GM18499 (cell line): Measurements from ENCODE around the gene RASSF8.
"Not testable (repeated sequence)": the region's sequence is repeated elsewhere in the genome, so short reads cannot be mapped to it uniquely, and the experiment has no call there.

ENCODE experiments used
- ATAC-seq: cut with Tn5 transposase; IDR thresholded peaks from one replicate; pipeline ENCODE4 v1.9.1; 2021; ENCODE audit warnings: moderate number of reproducible peaks; ENCODE audit not compliant: insufficient read depth, unreplicated experiment

The RASSF8 gene

DNA sequence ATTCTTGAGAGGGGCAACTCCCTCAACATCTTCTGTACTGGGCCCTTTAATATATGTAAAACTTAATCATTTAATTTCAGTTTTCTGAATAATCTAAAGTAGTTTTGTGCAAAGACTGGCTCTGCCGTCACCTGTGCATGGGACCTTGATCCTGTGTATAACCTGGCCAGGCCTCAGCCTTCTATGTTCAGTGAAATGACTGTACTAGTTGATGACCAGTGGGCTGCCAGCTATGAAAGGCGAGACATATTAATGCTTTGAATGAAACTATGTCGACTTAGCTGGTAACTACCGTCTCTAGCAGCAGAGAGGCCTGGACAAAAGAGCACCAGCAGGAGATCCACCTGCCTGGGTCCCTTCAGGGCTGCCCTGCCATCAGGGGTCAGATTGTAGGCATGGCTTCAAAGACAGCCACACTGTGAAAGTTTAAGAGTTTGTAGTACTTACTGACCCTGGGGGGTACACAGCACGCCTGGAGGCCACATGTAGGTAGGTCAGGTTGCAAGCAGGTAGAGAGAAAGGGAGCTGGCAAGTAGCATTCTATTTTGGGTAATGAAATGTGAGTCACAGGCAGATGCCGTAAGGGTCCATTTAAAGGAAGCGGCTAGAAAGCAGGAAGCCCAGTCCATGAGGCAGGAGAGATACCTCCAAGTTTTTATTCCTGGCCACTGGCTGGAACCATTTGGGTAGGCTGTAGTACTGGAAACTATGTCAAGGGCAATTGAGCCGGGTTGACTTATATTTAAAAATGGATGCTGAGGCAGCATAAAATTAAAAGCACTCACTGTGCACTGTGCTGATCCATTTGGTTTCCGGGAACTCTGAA is 89.1 kb downstream of the RASSF8 start:
- no peak for ATAC-seq

DNA sequence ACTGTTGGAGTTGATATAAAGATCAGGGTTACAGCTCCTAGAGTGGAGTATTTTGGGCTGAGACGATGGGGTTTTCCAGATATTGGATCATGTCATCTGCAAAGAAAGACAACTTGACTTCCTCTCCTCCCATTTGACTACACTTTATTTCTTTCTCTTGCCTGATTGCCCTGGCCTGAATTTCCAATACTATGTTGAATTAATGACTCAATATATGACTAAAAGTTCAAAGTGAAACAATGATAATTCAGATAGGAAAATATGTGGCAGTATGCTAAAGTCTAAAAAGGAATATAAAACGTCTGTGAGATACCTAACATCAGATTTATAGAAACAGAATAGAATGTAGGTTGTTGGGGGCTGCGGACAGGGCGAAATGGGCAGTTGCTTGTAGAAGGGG is 94.2 kb downstream of the RASSF8 start:
- ATAC-seq, result no peak

DNA sequence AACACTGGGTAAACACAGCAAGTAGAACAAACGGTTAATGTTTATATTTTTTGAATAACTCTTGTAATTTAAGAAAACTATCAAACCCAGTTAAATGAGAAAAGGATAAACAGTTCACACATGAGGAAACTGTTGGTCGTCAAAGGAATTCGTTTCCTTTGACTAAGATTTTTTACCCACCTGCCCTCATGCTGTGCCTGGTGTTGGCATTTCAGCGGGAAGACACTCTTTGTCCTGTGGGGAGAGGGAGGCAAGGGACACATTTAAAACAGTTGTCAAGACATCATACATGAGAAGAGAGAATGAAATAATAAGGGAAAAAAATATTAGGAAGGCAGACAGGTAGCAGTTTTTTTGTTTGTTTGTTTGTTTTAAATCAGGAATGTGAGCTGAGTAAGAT is 95.9 kb downstream of the RASSF8 start:
- no peak for ATAC-seq

DNA sequence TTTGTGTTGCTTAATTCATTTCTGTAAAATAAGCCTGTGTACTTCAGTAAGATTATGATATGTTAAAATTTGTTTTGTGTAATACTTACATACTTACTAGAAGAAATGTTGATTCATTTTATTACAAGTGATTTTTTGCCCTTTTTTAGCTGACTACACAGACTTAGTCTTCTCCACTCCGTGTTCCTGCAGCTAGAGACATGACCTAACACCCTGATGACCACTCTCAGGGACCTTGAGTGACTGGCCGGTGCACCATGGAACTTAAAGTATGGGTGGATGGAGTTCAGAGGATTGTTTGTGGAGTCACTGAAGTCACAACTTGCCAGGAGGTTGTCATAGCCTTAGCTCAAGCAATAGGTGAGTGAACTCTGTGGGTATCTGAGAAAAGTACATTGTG is 96.6 kb downstream of the RASSF8 start:
- no peak for ATAC-seq

DNA sequence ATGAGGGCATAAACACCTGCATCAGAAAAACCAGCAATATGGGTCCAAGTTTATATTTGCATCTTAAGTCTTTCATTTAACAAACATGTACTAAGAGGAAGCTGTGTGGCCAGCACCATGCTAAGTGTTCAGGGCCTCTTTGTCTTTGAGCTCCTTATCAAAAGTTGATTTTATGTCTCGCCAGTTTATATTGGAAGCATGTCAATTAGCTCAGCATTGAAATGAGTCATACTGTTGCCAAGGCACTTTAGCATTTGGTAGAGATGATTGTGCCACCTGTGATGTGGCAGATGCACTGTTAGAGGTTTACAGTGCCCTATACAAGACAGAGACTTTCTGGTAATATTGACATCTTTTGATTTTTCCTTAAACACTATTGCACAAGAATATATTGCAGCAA is 97.9 kb downstream of the RASSF8 start:
- ATAC-seq, result no peak

DNA sequence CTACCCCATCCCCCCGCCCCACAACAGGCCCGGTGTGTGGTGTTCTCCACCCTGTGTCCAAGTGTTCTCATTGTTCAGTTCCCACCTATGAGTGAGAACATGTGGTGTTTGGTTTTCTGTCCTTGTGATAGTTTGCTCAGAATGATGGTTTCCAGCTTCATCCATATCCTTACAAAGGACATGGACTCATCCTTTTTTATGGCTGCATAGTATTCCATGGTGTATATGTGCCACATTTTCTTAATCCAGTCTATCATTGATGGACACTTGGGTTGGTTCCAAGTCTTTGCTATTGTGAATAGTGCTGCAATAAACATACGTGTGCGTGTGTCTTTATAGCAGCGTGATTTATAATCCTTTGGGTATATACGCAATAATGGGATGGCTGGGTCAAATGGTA is 98.8 kb downstream of the RASSF8 start:
- ATAC-seq, result not testable (repeated sequence)

DNA sequence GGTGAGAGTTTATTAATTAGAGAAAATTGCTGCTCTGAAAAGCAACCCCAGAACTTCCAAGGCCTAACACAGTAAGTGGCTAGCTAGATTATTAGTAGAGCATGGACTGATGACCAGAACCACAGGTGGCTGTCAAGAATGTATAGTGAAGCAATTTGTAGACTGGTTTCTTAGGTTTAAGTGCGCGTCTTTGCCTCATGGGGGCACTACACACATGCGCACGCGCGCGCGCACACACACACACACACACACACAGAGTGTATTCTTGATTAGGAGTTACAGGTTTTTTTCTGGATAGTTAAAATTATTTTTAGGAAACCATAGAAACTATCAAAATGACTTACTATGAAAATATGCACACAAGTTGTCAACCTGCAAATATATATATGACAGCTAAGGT is 99.8 kb downstream of the RASSF8 start:
- ATAC-seq, result no peak

DNA sequence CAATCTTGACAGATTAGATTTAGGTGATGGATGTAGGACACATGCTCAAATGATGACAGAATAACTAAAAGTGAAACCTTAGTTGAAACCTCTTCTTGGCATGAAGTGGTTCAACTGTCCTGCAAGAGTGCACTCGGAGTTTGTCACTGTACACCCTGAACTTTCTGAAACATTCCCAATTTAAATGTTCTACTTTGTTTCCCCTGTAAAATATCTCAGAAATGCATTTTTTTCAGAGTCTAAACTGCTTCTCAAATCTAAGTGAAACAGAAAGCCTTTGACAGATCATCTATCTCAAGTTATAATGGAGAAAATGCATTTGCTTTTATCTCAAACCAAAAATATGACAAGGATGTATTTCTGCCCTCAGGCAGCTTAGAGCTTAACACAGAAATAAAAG is 100.3 kb downstream of the RASSF8 start:
- no peak for ATAC-seq

DNA sequence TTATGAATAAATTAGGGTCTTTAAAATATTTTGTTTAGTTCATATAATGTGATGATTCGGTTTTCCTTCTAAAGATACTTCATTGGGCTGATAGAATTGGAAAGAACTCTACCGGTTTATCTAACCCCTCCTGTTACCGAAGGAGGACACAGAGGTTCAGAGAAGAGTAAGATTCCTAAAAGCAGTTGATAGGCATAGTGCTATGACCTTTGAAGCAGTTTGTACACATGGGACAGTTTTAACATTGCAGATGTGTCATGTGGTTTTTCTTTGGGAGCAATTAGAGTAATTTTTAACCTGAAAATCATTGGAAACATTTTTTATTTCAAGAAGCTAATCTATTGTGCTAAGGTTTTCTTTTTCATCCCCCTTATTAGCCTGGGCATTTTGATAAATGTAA is 103.5 kb downstream of the RASSF8 start:
- no peak for ATAC-seq

DNA sequence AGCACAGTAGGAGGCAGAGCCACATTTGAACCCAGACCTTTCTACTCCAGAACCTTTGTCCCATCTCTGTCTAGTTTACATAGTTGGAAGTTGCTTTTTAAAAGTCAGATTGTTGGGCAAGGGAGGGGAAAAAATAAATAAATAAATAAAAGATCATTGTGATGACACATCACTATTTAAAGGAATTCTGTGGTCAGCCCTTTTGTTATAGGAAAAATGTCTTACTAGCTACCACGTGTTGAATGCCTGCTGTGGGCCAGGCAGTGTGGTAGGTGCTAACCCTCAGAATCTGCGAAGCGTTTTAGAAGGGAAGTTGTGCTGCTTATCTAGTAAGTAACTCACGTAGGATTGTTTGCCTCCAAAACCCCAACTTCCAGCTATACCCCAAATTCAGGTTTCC is 104.1 kb downstream of the RASSF8 start:
- no peak for ATAC-seq

DNA sequence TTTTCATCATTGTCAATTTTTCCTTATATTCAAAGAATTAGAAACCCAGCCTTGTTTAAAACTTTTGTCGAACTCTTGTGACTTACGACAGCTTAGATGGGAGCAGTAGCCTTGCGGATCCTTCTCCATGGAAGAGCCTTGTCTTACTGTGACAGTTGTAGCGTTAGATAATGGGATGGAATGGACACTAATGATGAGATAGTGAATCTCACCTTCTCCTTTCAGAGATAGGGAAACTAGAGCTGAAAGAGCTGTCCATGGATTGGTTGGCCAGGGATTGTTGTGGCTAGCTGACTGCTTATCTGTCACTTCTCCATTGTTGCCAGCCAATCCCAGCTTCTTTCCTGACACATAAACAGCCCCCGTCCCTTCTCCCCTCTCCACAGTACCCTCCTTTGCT is 107.0 kb downstream of the RASSF8 start:
- no peak for ATAC-seq

DNA sequence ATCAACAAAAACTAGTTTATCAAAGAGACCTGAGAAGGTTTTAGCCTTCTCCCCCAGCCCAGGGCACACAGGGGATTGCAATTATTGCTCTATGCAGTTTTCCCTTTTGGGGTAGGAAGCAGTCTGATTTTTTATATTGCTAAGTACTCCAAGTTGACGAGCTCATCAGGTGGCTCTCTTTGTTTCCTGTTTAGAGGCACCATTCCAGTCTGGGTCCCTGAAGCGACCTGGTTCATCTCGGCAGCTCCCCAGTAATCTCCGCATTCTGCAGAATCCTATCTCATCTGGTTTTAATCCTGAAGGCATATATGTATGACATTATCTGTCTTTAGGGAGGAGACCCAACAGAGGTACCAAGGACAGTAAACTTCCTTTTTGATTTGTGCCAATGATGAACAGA is 110.0 kb downstream of the RASSF8 start:
- no peak for ATAC-seq

DNA sequence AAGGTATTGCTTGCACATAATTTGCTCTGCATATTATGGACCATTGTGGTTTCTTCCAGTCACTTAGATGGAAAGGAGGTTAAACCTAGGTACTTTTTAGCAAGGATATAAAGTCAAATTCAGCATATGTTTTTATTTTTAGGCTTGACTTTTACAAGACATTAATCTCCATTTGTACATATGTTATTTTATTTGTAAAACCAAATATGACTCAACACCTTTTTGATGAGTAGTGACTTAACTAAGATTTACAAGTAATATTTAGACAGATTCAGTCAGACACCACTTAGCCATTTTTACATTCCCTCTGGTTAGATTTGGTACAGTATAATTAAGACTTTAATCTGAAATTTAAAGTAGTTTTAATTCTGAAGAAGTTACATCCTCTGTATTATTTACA is 111.3 kb downstream of the RASSF8 start:
- ATAC-seq, result no peak

DNA sequence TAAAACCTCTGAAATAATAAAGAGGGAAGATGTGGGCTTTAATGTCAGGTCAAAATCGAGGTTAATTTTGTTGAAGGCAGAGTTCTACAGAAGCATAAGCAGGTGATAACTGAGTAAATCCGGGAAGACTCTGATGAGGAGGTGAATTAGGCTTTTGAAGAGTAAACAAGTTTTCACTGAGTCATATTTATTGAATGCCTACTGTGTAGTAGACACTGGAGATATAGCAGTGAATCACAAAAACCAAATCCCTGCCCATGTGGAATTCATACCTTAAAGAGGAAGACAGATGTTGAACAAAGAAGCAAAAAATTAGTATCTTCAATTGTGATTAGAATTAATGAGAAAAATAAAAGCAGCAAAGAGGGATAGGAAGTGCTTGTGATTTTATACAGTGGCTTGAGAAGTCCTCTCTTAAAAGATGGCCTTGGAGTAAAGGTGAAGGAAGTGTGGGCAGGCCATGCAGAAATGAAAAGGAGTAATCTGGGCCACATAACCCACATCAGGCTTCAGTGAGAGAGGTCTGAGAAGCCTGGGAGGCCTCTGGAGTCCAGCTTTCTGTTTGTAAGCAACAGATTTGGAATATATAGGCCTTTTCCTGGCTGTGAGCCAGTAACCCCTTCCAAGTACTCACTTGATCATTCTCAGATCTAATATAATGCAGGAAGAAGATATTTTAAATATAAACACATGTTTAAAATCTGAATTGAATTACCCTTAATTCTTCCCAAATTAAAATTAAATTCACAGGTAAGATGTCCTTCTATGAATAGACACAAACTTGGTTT is 119.6 kb downstream of the RASSF8 start:
- ATAC-seq, result no peak

DNA sequence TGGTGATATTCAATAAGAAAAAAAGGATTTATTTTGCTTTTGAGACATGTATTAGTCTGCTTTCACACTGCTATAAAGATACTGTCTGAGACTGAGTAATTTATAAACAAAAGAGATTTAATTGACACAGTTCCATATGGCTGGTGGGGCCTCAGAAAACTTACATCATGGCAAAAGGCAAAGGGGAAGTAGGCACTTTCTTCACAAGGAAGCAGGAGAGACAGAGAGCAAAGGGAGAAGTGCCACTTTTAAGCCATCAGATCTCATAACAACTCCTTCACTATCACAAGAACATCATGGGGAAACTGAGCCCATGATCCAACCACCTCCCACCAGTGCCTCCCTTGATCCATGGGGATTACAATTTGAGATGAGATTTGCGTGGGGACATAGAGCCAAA is 122.4 kb downstream of the RASSF8 start:
- no peak for ATAC-seq

DNA sequence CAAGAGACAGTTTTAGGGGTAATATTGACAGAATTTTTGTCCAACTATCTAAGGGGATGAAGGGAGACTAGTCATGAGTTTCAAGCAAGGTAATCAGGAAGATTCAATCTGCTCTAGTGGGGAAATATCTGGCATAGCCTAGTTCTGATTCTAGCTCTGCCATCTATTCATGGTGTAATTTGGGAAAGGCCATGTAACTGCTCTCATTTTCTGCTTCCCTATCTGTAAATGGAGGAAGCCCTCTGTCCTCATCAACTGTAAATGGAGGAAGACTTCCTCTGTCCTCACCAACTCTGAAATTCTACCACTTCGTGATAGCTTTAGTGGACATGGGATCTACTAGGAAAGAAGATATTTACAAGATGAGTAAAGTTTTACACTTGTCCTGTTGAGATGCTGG is 128.5 kb downstream of the RASSF8 start:
- no peak for ATAC-seq

DNA sequence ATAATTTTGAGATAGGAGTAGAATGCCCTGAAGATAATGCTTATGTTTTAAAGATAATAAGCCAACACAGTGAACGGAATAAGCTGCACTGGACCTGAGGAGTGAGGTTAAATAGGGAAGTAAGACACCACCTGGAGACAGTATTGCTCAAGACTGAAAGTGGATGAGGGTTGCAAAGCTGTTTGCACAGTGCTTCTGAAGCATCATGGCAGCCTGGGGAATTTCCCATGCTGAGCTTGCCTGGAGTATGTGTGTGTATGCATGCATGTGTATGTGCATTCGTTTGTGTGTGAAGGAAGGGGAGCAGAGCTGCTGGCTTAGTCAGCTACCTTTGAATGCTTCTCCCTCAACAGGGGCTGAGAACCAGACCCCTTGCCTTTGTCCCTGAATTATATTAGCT is 130.5 kb downstream of the RASSF8 start:
- ATAC-seq, result peak; percentile 98

DNA sequence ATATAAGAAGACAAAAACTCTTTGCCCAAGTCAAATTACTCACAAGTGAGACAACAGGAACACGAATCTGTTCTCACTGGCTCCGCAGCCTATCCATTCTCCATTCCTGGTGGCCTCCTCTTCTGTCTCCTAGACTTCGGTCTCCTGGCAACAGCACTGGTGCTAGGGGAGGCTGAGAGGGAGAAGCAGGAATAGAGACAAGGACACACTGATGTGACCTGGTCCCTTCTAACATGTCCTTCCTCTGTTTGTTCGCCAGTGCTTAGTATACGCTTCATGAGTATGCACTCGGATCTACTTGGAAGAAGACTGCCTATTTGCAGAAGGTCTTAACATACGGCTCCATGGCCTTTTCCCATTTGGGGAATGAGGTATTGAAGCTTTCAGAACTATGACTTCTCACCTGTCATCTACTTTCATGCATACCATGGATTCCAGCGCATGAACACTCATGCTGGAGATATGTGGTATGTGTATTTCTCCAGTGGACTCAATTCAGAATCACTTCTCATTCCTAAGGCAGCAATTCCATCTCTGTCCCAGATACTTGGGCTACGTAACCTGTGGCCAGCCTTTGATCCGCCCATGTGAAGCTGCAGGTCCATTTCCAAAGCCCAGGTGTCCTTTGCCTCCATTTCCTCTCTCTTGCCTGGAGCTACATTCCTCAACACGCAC is 132.5 kb downstream of the RASSF8 start:
- no peak for ATAC-seq

DNA sequence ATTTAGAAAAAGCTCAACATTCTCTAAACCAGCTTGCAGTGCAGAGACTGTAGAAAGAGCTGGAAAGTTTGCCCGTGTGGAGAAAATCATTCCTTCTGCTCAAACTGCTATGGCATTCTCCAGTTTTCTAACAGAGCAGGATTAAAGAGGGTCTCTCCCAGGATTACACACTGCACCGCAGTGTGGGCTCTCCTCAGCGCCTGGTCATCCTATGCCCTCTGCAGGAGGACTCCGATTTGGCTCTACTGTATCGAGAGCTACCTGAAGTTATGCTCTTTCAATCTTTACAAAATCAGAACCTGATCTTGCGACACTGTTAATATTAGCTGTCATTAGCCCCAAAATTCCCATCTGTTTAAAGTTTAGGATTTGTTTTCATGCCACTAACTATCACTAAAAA is 133.3 kb downstream of the RASSF8 start:
- no peak for ATAC-seq

DNA sequence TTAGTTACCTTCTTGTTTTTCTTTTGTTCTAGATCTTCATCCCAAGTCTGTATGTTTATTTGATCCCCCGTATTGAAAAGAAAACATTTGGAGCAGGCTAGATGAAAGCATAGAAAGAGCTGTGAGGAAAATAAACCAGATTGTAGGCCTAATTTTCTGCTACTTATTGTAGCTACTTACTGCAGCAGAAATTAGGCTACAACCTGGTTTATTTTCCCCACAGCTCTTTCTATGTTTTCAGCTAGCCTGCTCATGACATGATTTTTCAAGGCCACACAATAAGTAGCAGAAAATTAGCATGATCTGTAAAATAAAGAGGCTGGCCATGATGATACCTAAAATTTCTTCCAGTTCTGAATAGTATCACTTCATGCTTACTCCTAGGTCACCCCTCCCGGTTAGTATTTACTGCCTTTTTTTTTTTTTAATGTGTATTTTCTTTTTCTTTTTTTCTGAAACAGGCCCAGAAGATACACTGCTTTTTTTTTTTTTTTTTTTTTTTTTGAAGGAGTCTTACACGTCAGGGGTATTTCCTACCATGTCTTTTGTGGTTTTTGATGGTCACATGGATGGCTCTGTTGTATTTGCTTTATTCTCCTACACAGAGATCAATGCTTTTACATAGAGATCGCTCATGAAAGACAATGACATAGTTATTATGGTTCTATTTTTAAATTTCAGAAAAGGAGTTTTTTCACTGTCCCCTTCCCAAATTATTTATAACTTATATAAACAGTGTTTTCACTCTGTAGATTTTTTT is 134.0 kb downstream of the RASSF8 start:
- no peak for ATAC-seq

DNA sequence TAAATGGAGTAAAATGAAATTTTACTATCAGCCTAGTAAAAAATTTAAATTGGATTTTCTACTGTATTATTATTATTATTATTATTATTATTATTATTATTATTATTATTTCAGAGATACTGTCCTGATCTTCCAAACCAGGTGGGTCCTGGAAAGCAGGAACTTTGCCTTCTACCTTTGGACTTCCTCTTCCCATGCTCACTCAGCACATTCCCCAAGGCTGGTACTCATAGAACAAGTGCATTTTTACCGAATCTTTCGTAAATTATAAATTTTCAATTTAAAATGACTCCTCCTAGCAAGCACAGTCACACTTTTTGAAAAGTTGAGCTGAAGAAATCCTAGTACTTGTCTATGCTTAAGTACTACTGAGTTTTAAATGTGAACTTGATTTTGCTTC is 136.7 kb downstream of the RASSF8 start:
- no peak for ATAC-seq
